A549 (cell line): ENCODE data around the gene CTCF.

Experiments used
- CBX2 ChIP-seq: fragments of 200-600 bp; sonication (generic); IDR thresholded peaks from 2 replicates; pipeline ENCODE4 v1.6.1; 2016; ENCODE audit warnings: low read depth, mild to moderate bottlenecking, borderline replicate concordance
- CHD2 ChIP-seq: fragments of 150-350 bp; IDR thresholded peaks from 2 replicates; pipeline ENCODE4 v1.6.1; 2014; ENCODE audit warnings: low read length; ENCODE audit not compliant: partially characterized antibody
- CTCF ChIP-seq: fragments of >200 bp; sonication (Bioruptor Twin); formaldehyde crosslinking; IDR thresholded peaks from 3 replicates; pipeline ENCODE4 v1.5.1; 2016
- FOSL2 ChIP-seq, 2 experiments: fragments of 450-650 bp in 1 of 2; fragments of >200 bp in 1 of 2; sonication (Bioruptor Twin) in 1 of 2; formaldehyde crosslinking; IDR thresholded peaks; 2 replicates each; pipeline versions ENCODE4 v1.5.0 to v1.6.1; 2016 to 2020; ENCODE audit warnings: mild to moderate bottlenecking in 1 of 2, moderate library complexity in 1 of 2
- MAFK ChIP-seq: fragments of 450-650 bp; IDR thresholded peaks from 2 replicates; pipeline ENCODE4 v1.6.1; 2014; ENCODE audit not compliant: partially characterized antibody
- POLR2A ChIP-seq: IDR thresholded peaks from 2 replicates; pipeline ENCODE4 v1.6.1; 2012; ENCODE audit warnings: mild to moderate bottlenecking, low read length
- RNF2 ChIP-seq: fragments of 200-600 bp; sonication (generic); IDR thresholded peaks from 2 replicates; pipeline ENCODE4 v1.6.1; 2016; ENCODE audit warnings: low read depth, mild to moderate bottlenecking, antibody characterized with exemption, moderate library complexity, borderline replicate concordance
- TFCP2L1 ChIP-seq: fragments of 250-450 bp; sonication (Bioruptor Pico); IDR thresholded peaks from 2 replicates; pipeline ENCODE4 v1.5.0; 2021; ENCODE audit warnings: mild to moderate bottlenecking
- TF ChIP-seq, protein P1 (sequence below): IDR thresholded peaks from 2 replicates; pipeline ENCODE4 v1.6.1; 2012
- TF ChIP-seq, protein P2 (sequence below): fragments of 200-600 bp; sonication (generic); IDR thresholded peaks from 2 replicates; pipeline ENCODE4 v1.6.1; 2016; ENCODE audit warnings: antibody characterized with exemption, mild to moderate bottlenecking, moderate library complexity

- no peak for TF ChIP-seq CHD2
- no peak for TF ChIP-seq TFCP2L1 (CRISPR knock-in tag)
- TF ChIP-seq CTCF: no peak
- TF ChIP-seq, protein P1, sequence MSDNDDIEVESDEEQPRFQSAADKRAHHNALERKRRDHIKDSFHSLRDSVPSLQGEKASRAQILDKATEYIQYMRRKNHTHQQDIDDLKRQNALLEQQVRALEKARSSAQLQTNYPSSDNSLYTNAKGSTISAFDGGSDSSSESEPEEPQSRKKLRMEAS: no peak
- no peak for TF ChIP-seq FOSL2 (IDR thresholded peaks at IDR 0.05)
- TF ChIP-seq FOSL2 (CRISPR knock-in tag; IDR thresholded peaks at IDR 0.05): no peak
- no peak for TF ChIP-seq POLR2A
- no peak for TF ChIP-seq MAFK
- no peak for TF ChIP-seq CBX2
- TF ChIP-seq, protein P2, sequence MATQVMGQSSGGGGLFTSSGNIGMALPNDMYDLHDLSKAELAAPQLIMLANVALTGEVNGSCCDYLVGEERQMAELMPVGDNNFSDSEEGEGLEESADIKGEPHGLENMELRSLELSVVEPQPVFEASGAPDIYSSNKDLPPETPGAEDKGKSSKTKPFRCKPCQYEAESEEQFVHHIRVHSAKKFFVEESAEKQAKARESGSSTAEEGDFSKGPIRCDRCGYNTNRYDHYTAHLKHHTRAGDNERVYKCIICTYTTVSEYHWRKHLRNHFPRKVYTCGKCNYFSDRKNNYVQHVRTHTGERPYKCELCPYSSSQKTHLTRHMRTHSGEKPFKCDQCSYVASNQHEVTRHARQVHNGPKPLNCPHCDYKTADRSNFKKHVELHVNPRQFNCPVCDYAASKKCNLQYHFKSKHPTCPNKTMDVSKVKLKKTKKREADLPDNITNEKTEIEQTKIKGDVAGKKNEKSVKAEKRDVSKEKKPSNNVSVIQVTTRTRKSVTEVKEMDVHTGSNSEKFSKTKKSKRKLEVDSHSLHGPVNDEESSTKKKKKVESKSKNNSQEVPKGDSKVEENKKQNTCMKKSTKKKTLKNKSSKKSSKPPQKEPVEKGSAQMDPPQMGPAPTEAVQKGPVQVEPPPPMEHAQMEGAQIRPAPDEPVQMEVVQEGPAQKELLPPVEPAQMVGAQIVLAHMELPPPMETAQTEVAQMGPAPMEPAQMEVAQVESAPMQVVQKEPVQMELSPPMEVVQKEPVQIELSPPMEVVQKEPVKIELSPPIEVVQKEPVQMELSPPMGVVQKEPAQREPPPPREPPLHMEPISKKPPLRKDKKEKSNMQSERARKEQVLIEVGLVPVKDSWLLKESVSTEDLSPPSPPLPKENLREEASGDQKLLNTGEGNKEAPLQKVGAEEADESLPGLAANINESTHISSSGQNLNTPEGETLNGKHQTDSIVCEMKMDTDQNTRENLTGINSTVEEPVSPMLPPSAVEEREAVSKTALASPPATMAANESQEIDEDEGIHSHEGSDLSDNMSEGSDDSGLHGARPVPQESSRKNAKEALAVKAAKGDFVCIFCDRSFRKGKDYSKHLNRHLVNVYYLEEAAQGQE: no peak
- TF ChIP-seq RNF2: no peak
Observed at GRCh38 chr16:67526149-67526791, 36.1 kb upstream of the CTCF start.
